Measurements from ENCODE around the gene TPCN2. TPM values are rescaled to one million over a fixed set of nuclear protein-coding genes. Genes with fewer than 3 reads are reported as not detected.
A peak's percentile ranks its signal among the peaks of the same experiment; 100 is the strongest.
"Not testable (repeated sequence)": the region's sequence is repeated elsewhere in the genome, so short reads cannot be mapped to it uniquely, and the experiment has no call there.

TPCN2 gene
- total RNA-seq, 3 donors from 2014 or later: 19.5 to 37.4 (median 20.7) TPM

DNA sequence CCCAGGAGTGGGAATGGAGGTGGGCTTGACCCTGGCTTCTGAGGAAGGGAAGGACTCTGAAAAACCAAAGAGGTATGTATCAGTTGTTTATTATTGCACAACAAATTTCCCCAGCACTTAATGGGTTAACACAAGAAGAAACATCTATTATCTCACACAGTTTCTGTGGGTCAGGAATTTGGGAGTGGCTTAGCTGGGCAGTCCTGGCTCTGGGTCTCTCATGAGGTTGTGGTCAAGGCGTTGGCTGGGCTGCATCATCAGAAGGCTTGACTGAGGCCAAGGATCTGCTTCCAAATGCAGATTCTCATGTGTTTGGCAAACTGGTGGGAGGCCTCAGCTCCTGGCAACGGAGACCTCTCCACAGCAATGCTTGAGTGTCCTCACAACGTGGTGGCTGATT, 89.5 kb downstream of the TPCN2 start:
- H3K36me3 ChIP-seq (ENCODE audit: low read depth): no peaks in the 10 kb centered on the region
- no peak for ATAC-seq
- no peak for DNase-seq
- intact Hi-C loops (cut with DNase I, micrococcal nuclease): no loop called here
- no peaks in the 10 kb centered on the region for H3K4me1 ChIP-seq (ENCODE audit: low read depth)
- no peaks in the 10 kb centered on the region for H3K9me3 ChIP-seq
- H3K4me3 ChIP-seq: no peak overlapping the region
- TF ChIP-seq, protein P1, sequence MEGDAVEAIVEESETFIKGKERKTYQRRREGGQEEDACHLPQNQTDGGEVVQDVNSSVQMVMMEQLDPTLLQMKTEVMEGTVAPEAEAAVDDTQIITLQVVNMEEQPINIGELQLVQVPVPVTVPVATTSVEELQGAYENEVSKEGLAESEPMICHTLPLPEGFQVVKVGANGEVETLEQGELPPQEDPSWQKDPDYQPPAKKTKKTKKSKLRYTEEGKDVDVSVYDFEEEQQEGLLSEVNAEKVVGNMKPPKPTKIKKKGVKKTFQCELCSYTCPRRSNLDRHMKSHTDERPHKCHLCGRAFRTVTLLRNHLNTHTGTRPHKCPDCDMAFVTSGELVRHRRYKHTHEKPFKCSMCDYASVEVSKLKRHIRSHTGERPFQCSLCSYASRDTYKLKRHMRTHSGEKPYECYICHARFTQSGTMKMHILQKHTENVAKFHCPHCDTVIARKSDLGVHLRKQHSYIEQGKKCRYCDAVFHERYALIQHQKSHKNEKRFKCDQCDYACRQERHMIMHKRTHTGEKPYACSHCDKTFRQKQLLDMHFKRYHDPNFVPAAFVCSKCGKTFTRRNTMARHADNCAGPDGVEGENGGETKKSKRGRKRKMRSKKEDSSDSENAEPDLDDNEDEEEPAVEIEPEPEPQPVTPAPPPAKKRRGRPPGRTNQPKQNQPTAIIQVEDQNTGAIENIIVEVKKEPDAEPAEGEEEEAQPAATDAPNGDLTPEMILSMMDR (IDR thresholded peaks at IDR 0.05): no peak

DNA sequence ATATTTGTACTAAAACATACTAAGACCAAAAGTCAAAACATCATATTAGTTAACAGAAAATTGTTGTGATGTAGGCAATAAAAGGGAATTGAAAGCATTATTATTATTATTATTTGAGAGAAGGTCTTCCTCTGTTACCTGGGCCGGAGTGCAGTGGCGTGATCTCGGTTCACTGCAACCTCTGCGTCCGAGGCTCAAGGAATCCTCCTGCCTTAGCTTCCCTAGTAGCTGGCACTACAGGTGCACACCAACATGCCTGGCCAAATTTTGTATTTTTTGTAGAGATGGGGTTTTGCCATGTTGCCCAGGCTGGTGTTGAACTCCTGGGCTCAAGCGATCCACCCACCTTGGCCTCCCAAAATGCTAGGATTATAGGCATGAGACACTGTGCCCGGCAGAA, 91.4 kb downstream of the TPCN2 start:
- ATAC-seq; intact Hi-C loops (cut with DNase I, micrococcal nuclease); H3K4me3 ChIP-seq; H3K36me3 ChIP-seq (ENCODE audit: low read depth); H3K4me1 ChIP-seq (ENCODE audit: low read depth); H3K9me3 ChIP-seq: not testable (repeated sequence)
- peak in 1 of 3 donors; percentile 3 for DNase-seq

DNA sequence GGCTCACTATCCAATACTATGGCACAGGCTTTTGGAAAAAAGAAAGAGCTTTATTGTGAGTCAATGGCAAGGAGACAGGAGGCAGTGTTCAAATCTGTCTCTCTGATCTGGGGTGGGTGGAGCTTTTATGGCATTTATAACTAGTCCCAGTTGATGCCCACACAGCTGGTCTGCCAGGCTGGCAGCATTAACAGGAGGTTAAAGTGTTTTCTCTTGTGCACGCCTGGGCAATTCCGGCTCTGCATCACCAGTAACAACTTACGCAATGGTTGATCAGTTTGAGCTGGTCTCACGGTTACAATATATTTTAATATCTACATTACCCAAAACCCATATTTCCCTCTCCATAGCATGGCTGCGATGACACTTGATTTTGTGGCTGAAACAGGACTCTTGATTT, 91.9 kb downstream of the TPCN2 start:
- no peak overlapping the region for H3K4me3 ChIP-seq
- TF ChIP-seq, protein P1 (IDR thresholded peaks at IDR 0.05): no peak
- DNase-seq (peak in 2 of 3 donors; percentile 19 to 34), ATAC-seq (peak; percentile 72)
- intact Hi-C loops (cut with DNase I, micrococcal nuclease): no loop called here
- H3K4me1 ChIP-seq (ENCODE audit: low read depth): no peaks in the 10 kb centered on the region
- no peaks in the 10 kb centered on the region for H3K36me3 ChIP-seq (ENCODE audit: low read depth)
- H3K9me3 ChIP-seq: no peaks in the 10 kb centered on the region

DNA sequence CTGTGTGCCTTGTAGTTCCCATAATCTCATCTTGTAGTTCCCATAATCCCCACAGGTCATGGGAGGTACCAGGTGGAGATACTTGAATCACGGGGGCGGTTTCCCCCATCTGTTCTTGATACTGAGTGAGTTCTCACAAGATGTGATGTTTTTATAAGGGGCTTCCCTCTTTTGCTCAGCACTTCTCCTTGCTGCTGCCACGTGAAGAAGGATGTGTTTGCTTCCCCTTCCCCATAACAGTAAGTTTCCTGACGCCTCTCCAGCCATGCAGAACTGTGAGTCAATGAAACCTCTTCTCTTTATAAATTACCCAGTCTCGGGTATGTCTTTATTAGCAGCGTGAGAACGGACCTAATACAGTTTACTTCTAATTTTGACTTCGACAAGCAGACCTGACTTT, 93.0 kb downstream of the TPCN2 start:
- no peaks in the 10 kb centered on the region for H3K36me3 ChIP-seq (ENCODE audit: low read depth)
- intact Hi-C loops (cut with DNase I, micrococcal nuclease): no loop called here
- H3K9me3 ChIP-seq: no peaks in the 10 kb centered on the region
- no peak for DNase-seq
- ATAC-seq: no peak
- TF ChIP-seq, protein P1 (IDR thresholded peaks at IDR 0.05): no peak
- no peaks in the 10 kb centered on the region for H3K4me1 ChIP-seq (ENCODE audit: low read depth)
- H3K4me3 ChIP-seq: no peak overlapping the region

DNA sequence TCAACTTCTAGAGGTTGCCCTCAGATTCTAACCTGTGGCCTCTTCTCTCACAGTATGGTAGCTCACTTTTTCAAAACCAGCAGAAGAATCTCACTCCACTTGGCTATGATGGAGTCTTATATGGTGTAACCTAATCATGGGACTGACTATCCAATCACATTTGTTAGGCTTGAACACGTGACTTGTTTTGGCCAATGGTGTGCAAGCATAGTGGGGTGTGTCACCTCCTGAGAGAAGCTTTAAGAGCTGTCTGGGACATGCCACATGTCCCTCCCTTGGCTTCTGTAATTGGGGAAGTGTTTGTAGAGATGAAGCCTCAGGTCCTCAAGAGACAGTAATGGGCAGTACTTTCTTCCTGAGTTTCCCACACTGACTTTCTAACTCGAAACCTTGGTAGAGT, 94.2 kb downstream of the TPCN2 start:
- DNase-seq: no peak

DNA sequence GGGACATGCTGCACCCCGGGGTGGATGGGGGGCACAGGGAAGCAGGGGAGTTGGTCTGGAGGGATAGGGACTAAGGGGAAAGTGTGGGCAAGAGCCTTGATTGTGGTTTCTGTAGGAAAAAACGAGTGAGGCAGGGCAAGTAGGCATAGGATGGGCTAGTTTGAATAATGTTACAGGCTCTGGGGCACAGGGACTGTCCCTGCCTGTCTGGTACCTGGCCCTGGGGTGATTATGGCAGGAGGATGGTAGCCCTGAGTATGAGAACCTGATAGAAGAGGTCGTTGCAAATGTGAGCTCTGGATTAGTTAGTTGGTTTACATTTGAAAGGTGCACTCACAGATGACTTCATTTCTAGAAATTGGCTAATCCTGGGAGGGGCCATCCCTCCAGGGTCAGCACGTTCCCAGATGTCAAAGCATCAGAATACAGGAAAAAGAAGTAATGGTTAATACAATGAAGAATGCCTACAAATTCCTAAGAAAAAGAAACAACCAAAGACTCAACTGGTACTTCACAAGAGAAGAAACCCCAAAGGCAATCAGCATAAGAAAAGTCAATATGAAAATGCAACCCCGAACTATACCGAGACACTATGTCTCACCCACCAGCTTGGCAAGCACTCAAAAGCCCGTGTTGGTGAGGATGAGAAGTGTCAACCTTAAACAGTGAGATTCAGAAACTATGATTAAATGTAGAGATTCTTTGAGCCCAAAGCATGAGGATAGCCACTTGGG, 95.8 kb downstream of the TPCN2 start:
- intact Hi-C loops (cut with DNase I, micrococcal nuclease): no loop called here
- Histone ChIP-seq H3K9me3 (no peaks in the 10 kb centered on the region), H3K4me3 (no peak overlapping the region), H3K4me1 (ENCODE audit: low read depth) (no peaks in the 10 kb centered on the region), H3K36me3 (ENCODE audit: low read depth) (no peaks in the 10 kb centered on the region)
- TF ChIP-seq, protein P1 (IDR thresholded peaks at IDR 0.05): no peak
- ATAC-seq (no peak), DNase-seq (no peak)

More for the DNA sequence above, 94.2 kb downstream of the TPCN2 start:
- no peak for ATAC-seq
- no peaks in the 10 kb centered on the region for H3K4me1 ChIP-seq (ENCODE audit: low read depth)
- TF ChIP-seq, protein P1 (IDR thresholded peaks at IDR 0.05): no peak
- no peaks in the 10 kb centered on the region for H3K9me3 ChIP-seq
- H3K36me3 ChIP-seq (ENCODE audit: low read depth): no peaks in the 10 kb centered on the region
- intact Hi-C loops (cut with DNase I, micrococcal nuclease): no loop called here
- H3K4me3 ChIP-seq: no peak overlapping the region

Data from mucosa of descending colon (tissue), 3 donors.